ENCODE data around the gene PTPRT.

The PTPRT gene

DNA sequence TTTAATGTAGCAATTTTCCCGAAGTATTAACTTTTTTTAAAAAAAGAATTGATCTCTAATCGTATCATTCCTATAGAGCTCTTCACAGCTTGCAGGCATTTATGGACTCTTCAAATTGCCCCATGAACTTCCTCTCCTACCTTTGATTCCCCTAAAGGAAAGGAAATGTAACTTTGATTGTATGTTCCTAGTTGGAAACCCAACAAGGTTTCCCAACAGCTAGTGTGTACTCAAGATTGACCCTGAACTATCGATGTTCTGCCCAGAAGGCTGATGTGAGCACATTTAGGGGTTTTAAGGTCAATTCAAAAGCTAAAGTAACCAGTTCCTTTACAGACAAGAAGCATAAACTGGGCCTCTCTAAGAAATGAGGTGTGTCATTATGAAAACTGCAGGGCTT is 491.7 kb downstream of the PTPRT start:
- no peak for DNase-seq

DNA sequence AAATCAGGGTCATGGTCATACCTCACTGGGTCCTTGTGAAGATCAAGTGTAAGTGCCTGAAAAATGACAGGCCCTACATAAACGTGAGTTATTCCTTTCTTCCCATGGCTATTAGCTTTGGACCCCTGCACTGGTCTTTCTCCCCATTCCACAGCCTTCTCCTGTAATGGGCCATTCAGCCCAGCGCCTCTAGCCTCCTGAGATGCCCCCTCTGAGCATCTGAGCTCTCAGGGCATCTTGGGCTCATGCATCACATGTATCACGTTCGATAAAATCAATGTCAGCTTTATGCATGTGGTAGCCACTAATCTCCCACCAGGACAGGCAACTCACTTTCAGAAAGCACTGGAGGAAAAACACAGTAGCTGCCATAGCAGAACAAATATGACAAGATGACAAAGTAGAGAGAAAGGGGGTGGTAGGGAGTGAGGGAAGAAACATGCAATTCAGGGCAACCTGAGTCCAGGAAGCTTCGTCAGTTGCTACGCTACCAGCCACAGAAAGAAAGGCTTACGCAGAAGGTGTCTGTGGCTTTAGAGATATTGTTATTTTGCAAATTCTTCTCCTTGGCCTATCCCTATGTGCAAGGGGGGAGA is 498.8 kb downstream of the PTPRT start:
- no peak for DNase-seq

DNA sequence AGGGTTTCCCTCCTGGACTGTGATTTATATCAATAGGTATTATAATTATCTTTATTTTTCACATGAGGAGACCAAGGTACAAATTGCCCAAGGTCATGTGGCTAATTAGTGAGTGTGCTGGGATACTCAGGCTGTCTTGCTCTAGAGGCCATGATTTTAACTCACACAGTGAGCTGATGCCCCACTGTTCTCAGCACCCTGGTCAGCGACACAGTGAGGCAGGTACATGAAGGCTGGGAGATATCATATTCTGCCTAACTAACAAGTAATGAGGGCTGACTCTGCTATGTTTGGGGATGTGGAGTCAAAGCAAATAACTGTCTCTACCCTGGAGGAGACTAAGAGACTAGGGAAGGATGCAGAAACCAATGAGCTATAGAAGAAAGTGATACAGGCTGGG is 501.1 kb downstream of the PTPRT start:
- no peak for DNase-seq

DNA sequence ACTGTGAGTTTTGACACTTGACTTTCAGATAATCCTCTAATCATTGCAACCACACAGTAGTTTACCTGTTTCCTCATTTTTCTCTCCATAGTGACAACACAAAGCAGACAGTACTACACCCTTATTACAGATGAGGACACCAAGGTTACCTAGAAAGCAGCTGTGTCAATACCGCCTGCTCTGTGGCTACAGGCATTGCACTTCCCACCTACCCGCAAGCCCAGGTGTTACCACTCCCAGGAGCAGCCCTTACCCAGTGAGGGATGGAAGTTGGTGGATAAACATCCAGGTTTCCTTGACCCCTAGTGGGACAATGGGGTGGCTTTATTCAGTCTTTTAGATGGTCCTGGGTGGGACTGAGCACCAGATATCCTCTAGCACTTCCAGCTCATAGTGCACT is 503.6 kb downstream of the PTPRT start:
- DNase-seq: no peak

DNA sequence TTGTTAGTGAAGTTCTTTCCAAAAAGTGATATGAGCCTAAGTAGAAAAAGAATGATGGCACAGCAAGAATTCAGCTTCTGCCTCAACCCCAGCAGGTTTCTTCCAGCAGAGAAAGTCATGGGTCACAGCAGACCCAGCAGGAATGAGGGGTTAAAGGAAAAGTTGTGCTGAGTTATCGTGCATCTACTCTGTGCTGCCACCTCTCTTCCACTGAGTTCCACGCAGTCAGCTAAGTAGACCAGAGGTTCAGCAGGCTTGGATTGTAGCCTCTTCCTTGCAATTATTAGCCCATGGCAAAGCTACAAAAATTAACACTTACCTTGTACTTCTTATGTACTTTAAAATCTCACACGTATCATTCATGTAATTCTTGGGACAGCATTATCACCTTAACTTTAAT is 510.8 kb downstream of the PTPRT start:
- DNase-seq: no peak

DNA sequence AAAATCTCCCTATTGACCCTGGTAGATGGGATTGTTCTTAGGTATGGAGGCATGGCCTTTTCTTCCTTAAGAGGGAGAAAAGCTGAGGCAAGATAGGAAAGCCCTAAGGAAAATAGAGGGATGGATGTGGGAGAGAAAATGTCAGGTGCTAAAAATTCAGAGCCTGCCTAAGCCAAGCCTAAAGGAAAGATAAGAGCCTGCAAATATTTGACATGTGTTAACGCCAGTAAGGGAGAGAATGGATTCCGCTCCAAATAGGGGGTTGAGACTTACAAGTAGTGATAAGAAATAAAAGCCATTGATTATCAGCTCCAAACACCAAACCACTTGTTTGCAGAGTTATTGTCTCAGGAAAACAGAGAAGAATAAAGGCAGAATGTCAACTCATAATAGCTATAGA is 533.6 kb downstream of the PTPRT start:
- DNase-seq: no peak

DNA sequence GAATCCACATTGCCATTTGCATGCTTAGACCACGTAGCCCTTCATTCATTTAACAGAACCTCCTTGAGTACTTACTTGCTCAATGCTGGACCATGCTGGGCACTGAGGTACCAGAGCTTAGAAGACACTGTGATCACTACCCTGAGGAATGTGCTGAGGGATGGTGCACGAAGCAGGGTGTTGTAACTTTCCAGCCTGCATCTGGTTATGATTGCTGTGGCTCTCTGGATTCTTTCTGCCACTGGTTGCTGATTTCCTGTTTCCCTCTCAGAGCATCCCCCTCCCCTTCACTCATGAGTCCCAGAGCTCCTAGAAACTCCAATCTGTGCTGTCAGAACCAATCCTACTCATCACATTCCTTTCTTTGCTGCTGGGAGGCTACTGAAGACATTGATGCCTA is 537.4 kb downstream of the PTPRT start:
- DNase-seq: no peak

DNA sequence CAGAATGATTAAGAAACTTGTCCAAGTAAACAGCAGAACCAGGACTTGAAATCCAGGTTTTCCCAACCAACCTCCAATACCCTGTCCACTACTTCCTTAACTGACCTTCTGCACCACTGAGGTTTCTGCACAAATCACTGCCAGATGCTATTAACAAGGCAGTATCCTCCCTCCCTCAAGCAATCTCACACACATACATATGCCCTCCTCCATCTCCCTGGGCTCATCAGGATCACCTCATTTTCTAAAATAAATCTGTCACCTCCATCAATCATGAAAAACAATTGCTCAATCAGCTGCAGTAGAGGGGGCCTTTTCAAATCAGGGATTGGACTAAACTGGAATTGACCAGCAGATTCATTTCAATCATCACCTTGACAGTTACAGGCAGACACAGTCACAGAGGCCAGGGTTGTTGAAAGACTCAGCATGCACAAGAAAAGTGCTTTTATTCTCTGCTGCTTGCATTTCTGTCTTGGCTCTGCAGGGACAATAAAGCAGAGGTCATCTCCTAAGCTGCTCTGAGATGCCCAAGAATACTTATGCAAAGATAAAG is 539.4 kb downstream of the PTPRT start:
- DNase-seq: no peak

DNA sequence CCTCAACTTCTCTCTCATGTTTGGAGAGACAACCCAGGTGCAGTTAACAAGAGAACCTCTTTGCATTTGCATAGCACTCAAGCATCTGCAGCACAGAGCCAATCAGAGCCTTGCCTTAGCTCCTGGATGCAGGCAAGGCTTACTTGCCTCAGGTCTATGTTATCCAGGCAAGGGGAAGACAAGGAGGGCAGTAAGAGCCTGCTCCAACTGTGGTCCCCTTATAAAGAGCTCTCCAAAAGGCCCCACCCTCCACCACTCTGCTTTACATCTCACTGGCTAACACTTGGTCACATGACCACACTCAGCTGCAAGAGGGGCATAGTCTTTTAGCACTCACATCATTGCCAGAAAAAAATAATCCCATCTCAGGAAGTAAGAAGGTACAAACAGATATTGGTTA is 540.0 kb downstream of the PTPRT start:
- no peak for DNase-seq

DNA sequence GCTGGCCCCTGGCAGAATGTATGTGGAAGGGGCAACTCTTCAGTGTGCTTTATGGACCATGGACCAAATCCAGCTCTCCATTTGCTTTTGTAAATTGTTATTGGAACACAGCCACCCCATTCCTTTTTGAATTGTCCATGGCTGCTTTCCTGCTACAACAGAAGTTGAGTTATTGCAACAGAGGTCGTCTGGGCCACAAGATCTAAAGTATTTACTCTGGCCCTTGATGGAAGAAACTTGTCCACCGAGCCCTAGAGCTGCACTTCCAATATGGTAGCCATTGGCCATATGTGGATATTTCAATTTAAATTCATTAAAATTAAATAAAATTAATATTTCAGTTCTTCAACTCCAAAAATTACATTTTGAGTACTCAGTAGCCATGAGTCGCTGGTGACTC is 543.5 kb downstream of the PTPRT start:
- DNase-seq: no peak

DNA sequence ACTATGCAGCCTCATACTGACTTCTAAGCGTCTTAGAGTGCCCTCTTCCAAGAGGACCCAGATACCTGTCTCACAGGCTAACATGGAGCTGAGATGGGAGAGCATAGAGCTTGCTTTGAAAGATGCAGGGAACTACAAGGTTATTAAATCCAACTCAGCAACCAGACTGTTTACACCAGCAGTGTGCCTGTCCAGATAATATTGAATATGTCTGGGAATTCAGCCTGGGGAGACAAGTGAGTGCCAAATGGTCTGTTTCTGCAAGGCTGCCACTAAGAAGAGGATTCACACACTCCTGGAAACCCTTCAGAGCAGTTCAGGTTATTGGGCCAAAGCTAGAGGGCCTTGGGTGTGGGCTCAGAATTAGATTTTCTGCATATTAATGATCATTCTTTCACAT is 547.8 kb downstream of the PTPRT start:
- no peak for DNase-seq

DNA sequence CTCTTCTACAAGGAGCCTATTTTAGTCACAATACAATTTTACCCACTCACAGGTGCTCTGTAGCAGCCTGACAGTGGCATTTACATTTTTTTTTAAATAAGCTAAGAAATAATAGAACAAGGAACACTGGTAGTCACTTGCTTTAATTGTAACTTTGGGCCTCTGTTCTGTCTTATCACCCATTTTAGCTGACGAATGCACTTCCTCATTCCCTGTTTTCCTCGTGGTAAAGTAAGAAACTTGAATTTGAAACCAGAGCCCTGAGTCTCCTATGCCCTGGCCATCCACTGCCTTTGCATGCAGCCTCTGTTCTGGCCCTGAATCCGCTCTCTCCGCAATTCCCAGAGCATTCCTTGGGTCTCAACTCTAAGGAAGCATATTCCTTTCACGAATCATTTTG is 550.6 kb downstream of the PTPRT start:
- DNase-seq: no peak

DNA sequence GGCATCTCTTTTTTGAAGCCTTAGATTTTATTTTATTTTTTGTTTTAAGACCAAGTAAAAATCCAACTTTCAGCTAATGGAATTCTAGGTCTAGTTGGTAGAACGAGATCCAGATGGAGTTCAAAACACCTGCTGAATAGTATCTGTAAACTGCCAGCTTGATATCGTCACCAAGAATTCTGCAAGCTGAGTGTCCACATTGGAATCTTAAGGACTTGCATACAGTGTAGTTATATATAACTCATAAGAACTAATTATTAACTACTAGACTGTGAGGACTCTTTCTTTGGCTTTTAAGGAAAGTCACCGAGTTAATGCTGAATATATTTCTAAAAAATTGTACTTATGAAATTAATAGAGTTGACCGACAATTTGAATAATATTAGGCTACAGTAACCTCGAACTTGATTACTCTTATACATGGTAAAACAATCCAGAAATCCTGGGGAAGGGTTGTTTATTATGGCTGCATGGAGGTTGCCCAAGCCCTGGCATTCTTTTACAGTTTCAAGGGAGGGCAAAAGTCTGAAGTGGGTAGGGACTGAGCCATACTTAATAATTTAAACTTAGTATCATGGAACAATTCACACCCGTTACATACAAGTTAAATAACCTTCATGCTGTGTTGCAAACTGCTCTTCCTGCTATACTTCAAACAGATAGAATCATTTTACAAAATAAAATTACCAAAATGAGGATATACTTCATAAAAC is 553.9 kb downstream of the PTPRT start:
- no peak for DNase-seq

DNA sequence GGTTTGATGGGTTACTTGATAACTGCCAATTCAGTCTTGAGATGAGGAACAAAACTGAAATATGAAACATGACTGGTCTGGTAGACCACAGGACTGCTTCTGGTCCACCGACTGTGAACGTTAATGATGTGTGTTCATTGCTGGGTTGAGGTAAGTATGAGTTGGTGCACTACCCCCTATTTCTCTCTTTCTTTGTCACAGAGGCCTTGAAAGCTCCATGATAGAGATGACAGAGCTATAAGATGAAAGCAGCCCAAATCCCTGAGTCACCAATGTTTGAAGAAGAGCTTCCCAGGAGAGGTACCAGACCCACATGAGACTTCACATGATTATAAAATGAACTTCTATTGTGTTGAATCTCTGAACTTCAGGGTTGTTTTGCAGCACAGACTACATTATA is 555.5 kb downstream of the PTPRT start:
- DNase-seq: no peak

DNA sequence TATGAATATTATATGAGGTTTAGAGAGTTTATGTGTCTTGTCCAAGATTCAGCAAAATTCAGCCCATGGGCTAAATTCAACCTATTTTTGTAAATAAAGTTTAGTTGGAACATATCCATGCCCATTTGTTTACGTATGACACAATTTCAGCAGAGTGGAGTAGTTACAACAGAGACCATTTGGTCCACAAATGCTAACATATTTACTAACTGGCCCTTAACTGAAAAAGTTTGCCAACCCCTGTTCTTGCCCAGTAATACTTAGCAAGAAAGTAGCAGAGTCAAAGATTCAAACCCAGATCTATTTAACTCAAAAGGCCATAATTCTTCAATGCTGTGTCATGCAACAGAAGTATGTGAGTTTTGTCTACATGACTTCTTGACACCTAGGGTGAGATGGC is 561.0 kb downstream of the PTPRT start:
- DNase-seq: no peak

DNA sequence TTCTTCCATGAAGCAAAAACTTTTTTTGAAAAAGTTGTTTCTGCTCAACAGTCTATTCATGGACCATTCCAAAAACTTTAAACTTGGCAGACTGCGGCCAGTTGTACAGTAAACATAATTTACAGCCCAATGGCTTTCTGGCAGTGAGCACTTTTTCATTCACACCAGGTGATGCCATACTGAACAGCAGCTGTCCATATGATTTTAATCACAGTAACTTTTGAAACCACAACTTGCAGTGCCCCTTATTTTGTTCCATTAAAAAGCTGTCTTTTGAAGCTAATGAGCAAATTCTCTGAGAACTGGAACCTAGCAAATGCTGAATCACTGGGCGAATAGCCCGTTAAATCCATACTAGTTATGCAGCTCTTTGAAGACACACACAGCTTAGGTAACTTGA is 576.6 kb downstream of the PTPRT start:
- no peak for DNase-seq

DNA sequence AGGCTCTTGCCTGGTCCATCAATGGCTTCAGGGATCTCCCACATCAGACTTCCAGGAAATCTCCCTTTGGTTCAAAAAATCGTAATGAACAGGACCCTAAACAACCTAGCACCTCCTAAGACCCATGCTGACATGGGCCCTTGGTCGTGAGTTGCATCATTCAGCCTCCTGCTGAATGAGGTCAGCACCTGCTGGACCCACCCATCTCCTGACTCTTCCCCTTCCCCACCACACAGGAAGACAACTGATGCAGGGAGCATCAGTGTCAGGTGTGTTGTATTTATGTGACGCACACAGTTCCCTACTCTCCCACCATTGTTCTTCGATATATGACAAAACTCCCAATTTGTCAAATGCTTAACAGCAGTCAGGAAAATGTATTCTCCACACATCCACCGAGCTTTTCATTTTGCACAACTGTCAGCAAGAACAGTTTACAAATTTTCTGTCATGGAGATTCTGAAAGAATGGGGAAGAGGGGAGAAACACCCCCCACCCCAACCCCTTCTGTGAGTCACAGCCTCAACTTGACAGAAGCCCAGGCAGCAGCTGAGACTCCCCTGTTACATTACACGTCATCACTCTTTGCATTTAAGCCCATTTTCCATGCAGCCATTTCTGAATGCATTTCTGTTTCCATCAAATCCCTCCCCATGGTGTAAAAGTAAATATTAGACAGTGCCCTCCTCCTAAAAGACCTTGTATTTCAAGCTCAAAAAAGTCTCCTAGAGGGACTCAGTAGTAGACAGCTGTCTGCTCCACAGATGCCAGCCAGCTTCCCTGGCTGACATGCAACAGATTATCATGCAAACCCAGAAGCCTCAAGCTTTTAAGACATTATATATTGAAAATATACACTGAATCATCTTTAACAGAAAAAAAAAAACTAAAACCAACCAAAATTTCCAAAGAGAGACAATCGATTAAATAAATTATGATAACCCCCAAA is 577.5 kb downstream of the PTPRT start:
- DNase-seq: no peak

DNA sequence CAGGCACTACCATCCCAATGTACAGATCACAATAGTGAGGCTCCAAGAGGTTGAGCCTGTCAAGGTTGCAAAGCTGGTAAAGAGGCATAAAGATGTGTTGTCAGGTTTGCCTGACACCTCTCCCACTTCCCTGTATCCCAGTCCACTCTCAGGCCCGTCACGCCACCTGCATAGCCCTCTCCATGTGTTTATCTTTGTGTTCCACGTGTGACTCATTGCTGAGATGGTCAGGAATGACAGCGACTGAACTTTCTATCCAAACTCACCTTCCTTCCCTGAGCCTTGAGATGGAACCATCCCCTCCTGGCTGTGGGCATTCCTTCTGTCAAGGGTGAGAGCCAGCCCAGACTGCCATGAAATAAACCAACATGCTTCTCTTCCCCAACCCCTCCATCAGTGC is 578.3 kb downstream of the PTPRT start:
- DNase-seq: no peak

DNA sequence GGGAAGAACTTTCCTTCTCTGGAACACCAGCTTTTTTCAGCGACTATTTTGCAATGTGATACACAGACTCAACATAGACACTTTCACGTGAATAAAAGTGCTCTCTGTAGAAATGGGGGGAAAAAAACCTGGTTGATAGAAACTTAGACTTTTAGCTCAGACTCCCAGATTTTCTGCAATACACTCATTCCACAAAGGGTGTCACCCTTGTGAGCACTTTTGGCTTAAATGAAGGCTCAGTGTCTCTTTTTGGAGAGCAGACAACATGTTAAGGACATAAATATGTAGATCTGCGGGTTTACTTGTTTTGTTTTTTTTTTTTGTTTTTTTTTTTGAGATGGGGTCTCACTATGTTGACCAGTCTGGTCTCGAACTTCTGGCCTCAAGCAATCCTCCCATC is 579.6 kb downstream of the PTPRT start:
- no peak for DNase-seq

DNA sequence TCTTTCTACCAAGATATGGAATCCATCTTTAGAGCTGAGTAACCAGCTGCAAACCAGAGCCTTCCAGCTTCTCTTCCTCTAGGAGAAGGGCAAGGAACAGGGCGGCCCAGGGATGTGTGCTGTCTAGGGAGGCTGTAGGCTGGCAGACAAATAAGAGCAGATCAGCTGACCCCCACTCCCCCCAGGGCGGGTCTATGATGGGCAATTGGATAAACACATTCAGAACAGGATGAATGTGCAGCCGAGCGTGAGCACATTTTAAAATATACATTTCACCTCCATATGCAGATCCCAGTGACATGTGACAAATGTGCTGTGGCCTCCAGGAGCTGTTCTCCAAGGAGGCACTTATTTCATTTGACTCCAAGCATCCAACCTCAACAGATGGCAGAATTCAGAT is 580.1 kb downstream of the PTPRT start:
- DNase-seq: no peak

DNA sequence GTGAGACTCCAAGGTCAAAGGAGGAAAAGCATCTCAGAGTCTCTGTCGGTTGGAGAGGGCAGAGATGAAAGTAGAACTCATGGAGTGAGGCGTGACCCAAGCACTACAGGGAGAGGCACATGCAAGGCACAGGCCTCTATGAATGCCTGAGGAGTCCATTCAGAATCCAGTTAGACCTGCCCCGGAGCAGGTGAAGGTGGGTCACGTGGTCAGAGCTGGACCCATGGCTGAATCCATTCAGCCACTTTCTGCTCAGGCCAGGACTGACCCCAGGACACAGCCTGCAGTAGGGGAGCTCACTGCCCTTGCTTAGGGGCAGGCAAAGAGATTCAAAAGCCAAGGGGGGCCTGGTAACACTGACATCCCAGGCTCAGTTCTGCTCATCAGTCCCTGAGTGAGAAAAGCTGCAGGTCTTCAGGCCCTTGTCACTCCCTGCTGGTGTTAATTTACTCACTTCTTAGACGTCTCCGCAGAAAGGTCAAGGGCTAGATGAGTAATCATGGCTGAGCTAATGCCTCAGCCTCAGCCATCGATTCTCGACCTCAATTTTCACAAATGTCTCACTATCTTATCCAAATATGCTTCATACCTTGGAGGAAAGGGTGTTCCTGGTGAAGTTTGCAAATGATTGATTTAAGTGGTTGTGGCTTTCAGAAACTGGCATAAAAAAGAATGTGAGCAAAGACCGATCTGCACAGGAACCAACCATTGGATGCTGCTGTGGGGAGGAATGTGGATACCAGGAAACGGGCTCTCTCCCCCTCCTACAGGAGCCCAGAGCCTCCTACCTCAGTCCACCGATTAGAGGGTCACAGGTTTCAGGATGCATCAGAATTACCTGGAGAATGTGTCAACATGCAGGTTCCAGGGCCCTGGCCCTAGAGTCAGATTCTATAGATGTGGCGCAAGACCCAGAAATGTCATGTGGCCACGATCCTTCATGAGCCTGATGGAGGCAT is 584.4 kb downstream of the PTPRT start:
- no peak for DNase-seq

DNA sequence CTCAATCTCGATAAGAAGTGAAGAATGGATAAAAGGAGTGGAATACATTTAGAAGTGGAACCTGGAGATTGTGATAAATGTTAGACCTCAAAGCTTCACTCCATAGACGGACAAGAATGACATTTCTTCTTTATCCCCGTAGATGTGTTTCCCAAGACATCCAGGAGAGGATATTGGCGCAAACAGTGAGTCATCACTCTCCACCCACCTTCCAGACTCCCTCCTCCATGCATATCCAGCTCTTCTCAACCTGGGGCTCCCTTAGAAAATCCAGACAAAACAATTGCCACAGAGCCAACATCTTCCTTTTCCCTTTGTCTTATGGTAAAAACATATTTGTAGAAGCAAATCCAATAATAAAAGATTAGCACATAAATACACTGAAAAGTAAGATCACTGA is 586.1 kb downstream of the PTPRT start:
- DNase-seq: no peak

DNA sequence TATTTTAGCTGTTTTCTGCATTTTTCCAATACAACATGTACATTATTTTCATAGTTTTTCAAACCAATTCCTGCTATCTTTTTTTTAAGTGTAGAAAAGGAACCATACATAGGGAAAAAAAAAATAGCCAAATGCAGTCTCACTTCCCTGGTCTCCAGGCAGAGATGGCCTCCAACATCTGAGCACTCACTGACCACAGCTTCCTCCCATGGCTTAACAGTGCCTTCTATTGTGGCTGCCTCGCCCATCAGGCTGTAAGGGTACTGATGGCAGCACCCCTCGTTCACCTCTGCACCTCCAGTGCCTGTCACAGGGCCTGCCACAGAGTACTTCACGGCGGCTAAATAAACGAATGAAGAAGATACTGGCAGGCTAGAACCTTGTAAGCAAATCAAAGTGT is 591.1 kb downstream of the PTPRT start:
- no peak for DNase-seq
